GM12864 (cell line): Measurements from ENCODE around the gene FAF1.

Source experiments
- DNase-seq: peaks from one replicate; pipeline ENCODE4 v3.0.0-alpha.2; 2011; ENCODE audit warnings: low read depth
- H3K4me3 ChIP-seq: 2 replicates; pipeline ENCODE4 v1.5.1; 2011; ENCODE audit warnings: mild to moderate bottlenecking, low read depth, low read length, control low read depth
- CTCF ChIP-seq: IDR thresholded peaks from 2 replicates; pipeline ENCODE4 v1.5.1; 2011; ENCODE audit warnings: low read depth, mild to moderate bottlenecking, moderate library complexity, low read length, control low read depth, inconsistent platforms; ENCODE audit errors: missing control alignments

Gene FAF1

GRCh38 chr1:50492142-50492541 lies 467.9 kb downstream of the FAF1 start:
- TF ChIP-seq CTCF: no peak
- no peak overlapping the region for H3K4me3 ChIP-seq
- DNase-seq: no peak

- no peak overlapping the region for H3K4me3 ChIP-seq
- TF ChIP-seq CTCF: no peak
- DNase-seq: no peak
Measured at GRCh38 chr1:50491142-50491541, 468.9 kb downstream of the FAF1 start.

- no peak for DNase-seq
- no peak for TF ChIP-seq CTCF
- no peak overlapping the region for H3K4me3 ChIP-seq
Measured at GRCh38 chr1:50490640-50491039, 469.4 kb downstream of the FAF1 start.

GRCh38 chr1:50488876-50489275 lies 471.2 kb downstream of the FAF1 start:
- H3K4me3 ChIP-seq: no peak overlapping the region
- no peak for TF ChIP-seq CTCF
- DNase-seq: no peak

- no peak overlapping the region for H3K4me3 ChIP-seq
- no peak for DNase-seq
- no peak for TF ChIP-seq CTCF
Measured at GRCh38 chr1:50488356-50488755, 471.7 kb downstream of the FAF1 start.

GRCh38 chr1:50487725-50488124 lies 472.3 kb downstream of the FAF1 start:
- no peak for TF ChIP-seq CTCF
- no peak overlapping the region for H3K4me3 ChIP-seq
- no peak for DNase-seq

GRCh38 chr1:50481142-50481736 lies 478.8 kb downstream of the FAF1 start:
- H3K4me3 ChIP-seq: no peak overlapping the region
- DNase-seq: no peak
- TF ChIP-seq CTCF: no peak
